Pancreas (tissue), 10 donors: ENCODE data around the gene ZNF18. TPM values are rescaled to one million over a fixed set of nuclear protein-coding genes. Genes with fewer than 3 reads are reported as not detected.

Experiments
- ATAC-seq, 4 donors: fragments of 200-7000 bp; cut with Tn5 transposase; one replicate each; pipeline versions ENCODE4 v1.8.0 to v1.9.1; 2020; ENCODE audit warnings: mild to moderate bottlenecking in 4 of 4, moderate library complexity in 4 of 4
- DNase-seq, 6 donors: peaks; one replicate each; pipeline ENCODE4 v3.0.0-alpha.2; 2020
- FAIRE-seq: peaks from 2 replicates; lab custom pipeline; 2012; peaks lifted over from hg19 to GRCh38; lab: Jason Lieb, UNC
- H3K27ac ChIP-seq, 4 donors: fragments of 200-600 bp; sonication (generic); 1 replicate in 3 of 4; 2 replicates in 1 of 4; pipeline versions ENCODE4 v1.5.0 to v1.8.0; 2020
- H3K27me3 ChIP-seq, 4 donors: fragments of 200-600 bp; one replicate each; pipeline ENCODE4 v1.8.0; 2021
- H3K36me3 ChIP-seq, 3 donors: fragments of 200-600 bp; sonication (generic) in 1 of 3; one replicate each; pipeline versions ENCODE4 v1.5.0 to v1.8.0; 2020 to 2021
- H3K4me1 ChIP-seq, 3 donors: fragments of 200-600 bp; one replicate each; pipeline ENCODE4 v1.8.0; 2021
- H3K4me3 ChIP-seq, 4 donors: fragments of 200-600 bp; sonication (generic) in 2 of 4; one replicate each; pipeline versions ENCODE4 v1.5.0 to v1.8.0; 2020 to 2021
- H3K9me3 ChIP-seq, 4 donors: fragments of 200-600 bp; one replicate each; pipeline ENCODE4 v1.8.0; 2021
- WGBS, 2 donors: extraction: QIAGEN DNeasy Blood & Tissue Kit; methylation state at CpG; one replicate each; pipeline ENCODE4 v1.1.7; 2013; 5-methylcytosine and 5-hydroxymethylcytosine counted together
- intact Hi-C, 3 donors: fragments of 100-400 bp; cut with DNase I; formaldehyde crosslinking; loops; one replicate each; pipeline versions ENCODE4 v1.11.1 to v1.14.2; 2022
- polyA plus RNA-seq, 2 donors: library from polyadenylated mRNA; stranded (reverse); fragments of 200-250 nt; gene quantifications; one replicate each; pipeline ENCODE4 v1.2.3, GENCODE V29; 2013
- total RNA-seq, 6 donors: library from RNA; stranded (reverse); fragmentation: NEBNext Ultra II Directional in 4 of 6; extraction: Animal tissue kit (Norgen Biotek cat#: 25700) in 4 of 6; gene quantifications; one replicate each; pipeline versions ENCODE4 v1.2.1 to v1.2.4, GENCODE V29; 2021 to 2023
- TF ChIP-seq, protein P1 (sequence below), 4 donors: fragments of 200-600 bp; sonication (generic) in 3 of 4; IDR thresholded peaks; one replicate each; pipeline versions ENCODE4 v1.5.0 to v1.8.0; 2021; ENCODE audit warnings: antibody characterized with exemption in 4 of 4
- donor health status: healthy with polysubstance abuse.
- donor health status: DM: no; HTN: no; CAD: no; lungs with moderate emphysema.
- donor health status: DM: no; HTN: no; CAD: no.
- donor health status: control.
- donor health status: control.
- donor health status: Bipolar disorder and iron deficiency.
- donor health status: DM: yes; HTN: yes; CAD: no.
- donor health status: DM: no; HTN: no; CAD: no.
- donor health status: DM: no; HTN: no; CAD: no.
- donor health status: DM: yes; HTN: yes; CAD: no.

Gene ZNF18
- total and polyA plus RNA-seq, 8 donors = 2.1 to 7.0 (median 3.3) TPM

GRCh38 chr17:12040478-12040877 is 43.2 kb upstream of the ZNF18 start:
- H3K4me1 ChIP-seq = peaks cover 4 to 20% (median 13%) of the 10 kb centered on the region in 3 donors
- H3K36me3 ChIP-seq = no peaks in the 10 kb centered on the region
- TF ChIP-seq, protein P1, sequence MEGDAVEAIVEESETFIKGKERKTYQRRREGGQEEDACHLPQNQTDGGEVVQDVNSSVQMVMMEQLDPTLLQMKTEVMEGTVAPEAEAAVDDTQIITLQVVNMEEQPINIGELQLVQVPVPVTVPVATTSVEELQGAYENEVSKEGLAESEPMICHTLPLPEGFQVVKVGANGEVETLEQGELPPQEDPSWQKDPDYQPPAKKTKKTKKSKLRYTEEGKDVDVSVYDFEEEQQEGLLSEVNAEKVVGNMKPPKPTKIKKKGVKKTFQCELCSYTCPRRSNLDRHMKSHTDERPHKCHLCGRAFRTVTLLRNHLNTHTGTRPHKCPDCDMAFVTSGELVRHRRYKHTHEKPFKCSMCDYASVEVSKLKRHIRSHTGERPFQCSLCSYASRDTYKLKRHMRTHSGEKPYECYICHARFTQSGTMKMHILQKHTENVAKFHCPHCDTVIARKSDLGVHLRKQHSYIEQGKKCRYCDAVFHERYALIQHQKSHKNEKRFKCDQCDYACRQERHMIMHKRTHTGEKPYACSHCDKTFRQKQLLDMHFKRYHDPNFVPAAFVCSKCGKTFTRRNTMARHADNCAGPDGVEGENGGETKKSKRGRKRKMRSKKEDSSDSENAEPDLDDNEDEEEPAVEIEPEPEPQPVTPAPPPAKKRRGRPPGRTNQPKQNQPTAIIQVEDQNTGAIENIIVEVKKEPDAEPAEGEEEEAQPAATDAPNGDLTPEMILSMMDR (IDR thresholded peaks at IDR 0.05) = no peak
- H3K9me3 ChIP-seq = no peaks in the 10 kb centered on the region
- ATAC-seq (no peak), DNase-seq (no peak), FAIRE-seq (no peak)
- no peak overlapping the region for H3K27ac ChIP-seq
- WGBS, 2 donors = 48 to 50% methylated on average over 3 of the region's 3 CpGs
- intact Hi-C loops = no loop called here
- H3K4me3 ChIP-seq = no peak overlapping the region
- H3K27me3 ChIP-seq = no peaks in the 10 kb centered on the region

GRCh38 chr17:12037970-12038369 is 40.7 kb upstream of the ZNF18 start:
- no peak overlapping the region for H3K27ac ChIP-seq
- intact Hi-C loops = no loop called here
- no peaks in the 10 kb centered on the region for H3K9me3 ChIP-seq
- TF ChIP-seq, protein P1 (IDR thresholded peaks at IDR 0.05) = no peak
- FAIRE-seq (no peak), DNase-seq (no peak), ATAC-seq (no peak)
- H3K27me3 ChIP-seq = no peaks in the 10 kb centered on the region
- H3K4me3 ChIP-seq = no peak overlapping the region
- peaks cover 4 to 21% (median 15%) of the 10 kb centered on the region in 3 donors for H3K4me1 ChIP-seq
- no peaks in the 10 kb centered on the region for H3K36me3 ChIP-seq
- WGBS, 2 donors = 23 to 28% methylated on average over 2 of the region's 2 CpGs

- no peak overlapping the region for H3K27ac ChIP-seq
- WGBS, 2 donors = 52 to 56% methylated on average over 1 of the region's 1 CpG
- FAIRE-seq (no peak), ATAC-seq (no peak), DNase-seq (no peak)
- peaks cover 4 to 30% (median 26%) of the 10 kb centered on the region in 3 donors for H3K4me1 ChIP-seq
- no peaks in the 10 kb centered on the region for H3K9me3 ChIP-seq
- TF ChIP-seq, protein P1 (IDR thresholded peaks at IDR 0.05) = no peak
- H3K4me3 ChIP-seq = no peak overlapping the region
- no peaks in the 10 kb centered on the region for H3K27me3 ChIP-seq
- H3K36me3 ChIP-seq = no peaks in the 10 kb centered on the region
- intact Hi-C loops = no loop called here
These were observed 38.4 kb upstream of the ZNF18 start for GRCh38 chr17:12035673-12036072.

DNA sequence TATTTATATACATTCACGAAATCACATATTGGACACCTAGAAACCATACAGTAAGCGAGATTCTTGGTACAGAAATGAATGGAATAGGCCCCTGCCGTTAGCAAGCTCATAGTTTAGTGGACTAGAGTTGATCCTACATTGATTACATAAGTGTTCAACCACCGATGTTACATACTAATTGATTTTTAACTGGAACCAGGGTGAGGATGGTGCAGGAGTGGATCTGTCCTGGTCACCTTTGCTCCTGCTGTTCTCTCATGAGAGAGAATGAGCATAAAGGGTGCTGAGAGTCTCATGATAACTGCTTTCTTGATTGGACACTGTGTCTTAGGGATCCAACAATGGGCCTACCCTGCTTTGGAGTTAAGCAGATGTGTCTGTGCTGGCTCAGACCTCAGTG is 37.3 kb upstream of the ZNF18 start:
- peaks cover 2 to 33% (median 24%) of the 10 kb centered on the region in 3 donors for H3K4me1 ChIP-seq
- ATAC-seq (no peak), DNase-seq (no peak), FAIRE-seq (no peak)
- 81 to 84% methylated on average over 4 of the region's 4 CpGs for WGBS, 2 donors
- intact Hi-C loops = no loop called here
- H3K27ac ChIP-seq = no peak overlapping the region
- H3K4me3 ChIP-seq = no peak overlapping the region
- TF ChIP-seq, protein P1 (IDR thresholded peaks at IDR 0.05) = no peak
- H3K27me3 ChIP-seq = no peaks in the 10 kb centered on the region
- H3K9me3 ChIP-seq = no peaks in the 10 kb centered on the region
- H3K36me3 ChIP-seq = no peaks in the 10 kb centered on the region

DNA sequence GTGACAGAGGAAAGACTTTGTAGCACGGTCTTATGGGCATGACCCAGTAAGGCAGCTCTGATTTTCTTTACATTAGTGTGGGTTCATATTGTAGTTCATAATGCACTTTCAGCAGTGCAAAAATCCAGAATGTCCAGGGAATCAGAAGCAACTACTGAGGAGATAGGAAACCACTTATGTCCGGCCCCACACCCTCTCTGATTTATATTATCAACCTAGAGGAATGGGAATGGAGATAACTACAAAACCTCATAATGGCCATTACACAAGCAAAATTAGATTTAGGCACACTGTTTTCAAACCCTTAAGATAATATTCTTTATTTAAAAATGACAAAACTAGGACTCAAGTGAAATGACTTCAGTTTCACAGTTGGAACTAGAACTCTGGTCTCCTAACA is 31.3 kb upstream of the ZNF18 start:
- H3K27me3 ChIP-seq = no peaks in the 10 kb centered on the region
- no peaks in the 10 kb centered on the region for H3K36me3 ChIP-seq
- intact Hi-C loops = no loop called here
- H3K4me3 ChIP-seq = no peak overlapping the region
- no peak for ATAC-seq
- DNase-seq = no peak
- no peak for FAIRE-seq
- H3K27ac ChIP-seq = no peak overlapping the region
- no peaks in the 10 kb centered on the region for H3K9me3 ChIP-seq
- TF ChIP-seq, protein P1 (IDR thresholded peaks at IDR 0.05) = no peak
- peaks cover 0 to 24% (median 14%) of the 10 kb centered on the region in 3 donors for H3K4me1 ChIP-seq
- WGBS, 2 donors = 93 to 98% methylated on average over 2 of the region's 2 CpGs
